Heart left ventricle (tissue), 13 donors: Measurements from ENCODE around the gene HSPA12A.

Experiments
- POLR2A ChIP-seq, 2 donors: fragments of 450-650 bp; IDR thresholded peaks; one replicate each; pipeline ENCODE4 v1.6.1; 2017; ENCODE audit warnings: antibody characterized with exemption in 2 of 2, mild to moderate bottlenecking in 2 of 2, moderate library complexity in 2 of 2
- TF ChIP-seq, protein P1 (sequence below), 12 donors: fragments of 200-600 bp; sonication (generic) in 4 of 12; IDR thresholded peaks; one replicate each; pipeline versions ENCODE4 v1.5.0 to v1.8.0; 2018 to 2022; ENCODE audit warnings: antibody characterized with exemption in 12 of 12, mild to moderate bottlenecking in 5 of 12
- donor health status: ischemic (EF 13 %, LVEDD 7.1; RV severe dilation, severe dysfunction).
- donor health status: DM: no; HTN: yes; CAD: no.
- donor health status: DM: no; HTN: no; CAD: no.
- donor health status: ischemic (EF 25% LVEDD 6.9; RV normal size, moderate dysfunction).
- donor health status: ischemic (EF 25% LVEDD 5.7; RV mildly dilated, moderate dysfunction).
- donor health status: ischemic (EF 35%, LVEDD 5.7; RV mildly dilated, moderate dysfunction).
- donor health status: nonischemic (EF 11% LVEDD 7.7; RV severe dilation, severe dysfunction).
- donor health status: DM: yes; HTN: yes; CAD: no.
- donor health status: PGD.
- donor health status: ischemic (EF 29% LVEDD 5.4; RV normal size, mild dysfunction).
- donor health status: nonischemic (EF 23%, LVEDD 6.1; RV moderate dilation, normal function).

DNA sequence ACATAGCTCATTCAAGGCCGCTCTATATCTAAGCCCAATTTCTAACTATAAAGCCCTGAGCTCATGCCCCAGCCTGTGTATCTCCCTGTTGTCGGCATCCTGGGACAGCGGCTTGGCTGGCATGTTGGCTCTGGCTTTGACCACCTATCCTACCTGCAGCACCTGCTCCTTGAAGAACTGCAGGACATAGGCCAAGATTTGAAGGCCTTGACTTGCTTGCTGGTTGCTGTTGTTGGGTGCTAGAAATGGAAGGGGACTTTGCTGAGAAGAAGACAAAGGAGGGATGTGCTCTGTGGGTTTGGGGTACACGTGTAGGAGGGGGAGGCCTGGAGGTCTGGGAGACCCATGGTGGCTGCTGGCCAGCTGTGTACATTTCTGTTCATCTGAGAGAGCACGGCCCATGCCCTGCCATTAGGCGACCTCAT is 110.5 kb downstream of the HSPA12A start:
- TF ChIP-seq, protein P1, sequence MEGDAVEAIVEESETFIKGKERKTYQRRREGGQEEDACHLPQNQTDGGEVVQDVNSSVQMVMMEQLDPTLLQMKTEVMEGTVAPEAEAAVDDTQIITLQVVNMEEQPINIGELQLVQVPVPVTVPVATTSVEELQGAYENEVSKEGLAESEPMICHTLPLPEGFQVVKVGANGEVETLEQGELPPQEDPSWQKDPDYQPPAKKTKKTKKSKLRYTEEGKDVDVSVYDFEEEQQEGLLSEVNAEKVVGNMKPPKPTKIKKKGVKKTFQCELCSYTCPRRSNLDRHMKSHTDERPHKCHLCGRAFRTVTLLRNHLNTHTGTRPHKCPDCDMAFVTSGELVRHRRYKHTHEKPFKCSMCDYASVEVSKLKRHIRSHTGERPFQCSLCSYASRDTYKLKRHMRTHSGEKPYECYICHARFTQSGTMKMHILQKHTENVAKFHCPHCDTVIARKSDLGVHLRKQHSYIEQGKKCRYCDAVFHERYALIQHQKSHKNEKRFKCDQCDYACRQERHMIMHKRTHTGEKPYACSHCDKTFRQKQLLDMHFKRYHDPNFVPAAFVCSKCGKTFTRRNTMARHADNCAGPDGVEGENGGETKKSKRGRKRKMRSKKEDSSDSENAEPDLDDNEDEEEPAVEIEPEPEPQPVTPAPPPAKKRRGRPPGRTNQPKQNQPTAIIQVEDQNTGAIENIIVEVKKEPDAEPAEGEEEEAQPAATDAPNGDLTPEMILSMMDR (IDR thresholded peaks at IDR 0.05): no peak
- no peak for TF ChIP-seq POLR2A (IDR thresholded peaks at IDR 0.05)
